Measurements from ENCODE around the gene PASK. TPM values are rescaled to one million over a fixed set of nuclear protein-coding genes. Genes with fewer than 3 reads are reported as not detected.

The PASK gene
- total RNA-seq, 1 donor from 2014 or later = 20.3 TPM

GRCh38 chr2:241150660-241151530 lies 1.6 kb upstream of the PASK start:
- H3K4me3 Mint-ChIP-seq = peak overlapping the region; percentile 98
- H3K9ac ChIP-seq = peak overlapping the region; percentile 54
- peaks cover 3% of the 10 kb centered on the region for H3K27me3 Mint-ChIP-seq (ENCODE audit: insufficient read depth, low read depth)
- peaks cover 10% of the 10 kb centered on the region for H3K27me3 ChIP-seq
- peaks cover 5% of the 10 kb centered on the region for H3F3A ChIP-seq (ENCODE audit: low read depth)
- peak overlapping the region; percentile 87 for H3K4me3 ChIP-seq
- peak overlapping the region; percentile 88 for H3K27ac Mint-ChIP-seq
- H3K79me2 ChIP-seq (ENCODE audit: low read depth) = peaks cover 41% of the 10 kb centered on the region
- TF ChIP-seq EZH2 (IDR thresholded peaks at IDR 0.05) (no peak), CTCF (IDR thresholded peaks at IDR 0.05) (peak; percentile 1)
- H3K4me1 Mint-ChIP-seq = peaks cover 25% of the 10 kb centered on the region
- peak; percentile 13 for DNase-seq (ENCODE audit: low spot score)
- H3K36me3 Mint-ChIP-seq = peaks cover 2% of the 10 kb centered on the region
- H3K27ac ChIP-seq = no peak overlapping the region
- H3K9me3 ChIP-seq (ENCODE audit: low read depth) = no peaks in the 10 kb centered on the region
- H4K20me1 ChIP-seq (ENCODE audit: low read depth) = peaks cover 9% of the 10 kb centered on the region
- no peaks in the 10 kb centered on the region for H3K36me3 ChIP-seq
- H2AFZ ChIP-seq (replicated peaks) = peak overlapping the region; percentile 95
- H3K4me2 ChIP-seq = peak overlapping the region; percentile 89
- peaks cover 10% of the 10 kb centered on the region for H3K4me1 ChIP-seq
- H3K9me3 Mint-ChIP-seq = no peaks in the 10 kb centered on the region

- peaks cover 10% of the 10 kb centered on the region for H3K4me1 ChIP-seq
- Mint-ChIP-seq H3K4me1 (peaks cover 25% of the 10 kb centered on the region), H3K36me3 (peaks cover 2% of the 10 kb centered on the region), H3K9me3 (no peaks in the 10 kb centered on the region), H3K4me3 (peak within 1 kb of the TSS; percentile 98), H3K27ac (peak within 1 kb of the TSS; percentile 88), H3K27me3 (ENCODE audit: insufficient read depth, low read depth) (peaks cover 3% of the 10 kb centered on the region)
- peak within 1 kb of the TSS; percentile 87 for H3K4me3 ChIP-seq
- H3K36me3 ChIP-seq = no peaks in the 10 kb centered on the region
- TF ChIP-seq CTCF (IDR thresholded peaks at IDR 0.05) = peak; percentile 24
- TF ChIP-seq EZH2 (IDR thresholded peaks at IDR 0.05) = no peak
- no peak for TF ChIP-seq EZH2phosphoT487 (IDR thresholded peaks at IDR 0.05)
- H4K20me1 ChIP-seq (ENCODE audit: low read depth) = peaks cover 9% of the 10 kb centered on the region
- no peaks in the 10 kb centered on the region for H3K9me3 ChIP-seq (ENCODE audit: low read depth)
- peaks cover 10% of the 10 kb centered on the region for H3K27me3 ChIP-seq
- H3K4me2 ChIP-seq = peak within 1 kb of the TSS; percentile 89
- peaks cover 5% of the 10 kb centered on the region for H3F3A ChIP-seq (ENCODE audit: low read depth)
- peaks cover 43% of the 10 kb centered on the region for H3K79me2 ChIP-seq (ENCODE audit: low read depth)
- H2AFZ ChIP-seq (replicated peaks) = peak within 1 kb of the TSS; percentile 95
- no peak within 1 kb of the TSS for H3K27ac ChIP-seq
- H3K9ac ChIP-seq = peak within 1 kb of the TSS; percentile 54
- DNase-seq (ENCODE audit: low spot score) = peak; percentile 99
Measured at GRCh38 chr2:241149925-241150659, 820 bp upstream of the PASK start, which contains the start of gene PPP1R7. PPP1R7 (plus strand) TSS chr2:241150467; CDS start chr2:241150496, 29 bp downstream.

GRCh38 chr2:241149675-241149924 lies 328 bp upstream of the PASK start:
- Mint-ChIP-seq H3K36me3 (no peaks in the 10 kb centered on the region), H3K9me3 (no peaks in the 10 kb centered on the region), H3K4me1 (peaks cover 25% of the 10 kb centered on the region), H3K27ac (no peak overlapping the region), H3K4me3 (peak overlapping the region; percentile 98), H3K27me3 (ENCODE audit: insufficient read depth, low read depth) (peaks cover 3% of the 10 kb centered on the region)
- Histone ChIP-seq H3K27me3 (peaks cover 10% of the 10 kb centered on the region), H3K27ac (no peak overlapping the region), H3K9ac (no peak overlapping the region), H3K9me3 (ENCODE audit: low read depth) (no peaks in the 10 kb centered on the region), H3K79me2 (ENCODE audit: low read depth) (peaks cover 43% of the 10 kb centered on the region), H2AFZ (replicated peaks) (peak overlapping the region; percentile 75), H3K4me1 (peaks cover 10% of the 10 kb centered on the region), H4K20me1 (ENCODE audit: low read depth) (peaks cover 9% of the 10 kb centered on the region), H3K36me3 (no peaks in the 10 kb centered on the region), H3K4me3 (peak overlapping the region; percentile 87), H3F3A (ENCODE audit: low read depth) (peaks cover 5% of the 10 kb centered on the region), H3K4me2 (peak overlapping the region; percentile 88)
- no peak for TF ChIP-seq EZH2 (IDR thresholded peaks at IDR 0.05)
- no peak for TF ChIP-seq EZH2phosphoT487 (IDR thresholded peaks at IDR 0.05)
- no peak for TF ChIP-seq CTCF (IDR thresholded peaks at IDR 0.05)
- no peak for DNase-seq (ENCODE audit: low spot score)

All from neural progenitor cell (in vitro differentiated cells).